Osteocyte (in vitro differentiated cells): Measurements from ENCODE around the gene SPTB. TPM values are rescaled to one million over a fixed set of nuclear protein-coding genes. Genes with fewer than 3 reads are reported as not detected.

Source experiments
- DNase-seq: peaks from one replicate; pipeline ENCODE4 v3.0.0; 2021; ENCODE audit warnings: mixed read lengths; ENCODE audit not compliant: unreplicated experiment; ENCODE audit errors: extremely low spot score
- H3K27ac Mint-ChIP-seq: one replicate; pipeline ENCODE4 v1.8.0; 2021; ENCODE audit warnings: mild to moderate bottlenecking, mixed read lengths; ENCODE audit not compliant: unreplicated experiment
- H3K27me3 Mint-ChIP-seq: one replicate; pipeline ENCODE4 v1.8.0; 2021; ENCODE audit warnings: mixed read lengths; ENCODE audit not compliant: unreplicated experiment
- H3K36me3 Mint-ChIP-seq: one replicate; pipeline ENCODE4 v1.8.0; 2021; ENCODE audit warnings: mixed read lengths; ENCODE audit not compliant: unreplicated experiment
- H3K4me1 Mint-ChIP-seq: one replicate; pipeline ENCODE4 v1.8.0; 2021; ENCODE audit warnings: mixed read lengths; ENCODE audit not compliant: unreplicated experiment
- H3K4me3 Mint-ChIP-seq: one replicate; pipeline ENCODE4 v1.8.0; 2021; ENCODE audit warnings: mild to moderate bottlenecking, moderate library complexity, mixed read lengths; ENCODE audit not compliant: unreplicated experiment
- H3K9me3 Mint-ChIP-seq: one replicate; pipeline ENCODE4 v1.8.0; 2021; ENCODE audit warnings: mixed read lengths; ENCODE audit not compliant: unreplicated experiment
- CTCF ChIP-seq: fragments of 200-600 bp; sonication (generic); IDR thresholded peaks from 2 replicates; pipeline ENCODE4 v1.5.0; 2021; ENCODE audit warnings: antibody characterized with exemption, mild to moderate bottlenecking, moderate library complexity
- total RNA-seq: library from RNA; stranded (reverse); gene quantifications from 2 replicates; pipeline ENCODE4 v1.2.1, GENCODE V29; 2021

The SPTB gene
- total RNA-seq, 1 donor from 2014 or later = 0.35 TPM

GRCh38 chr14:64910847-64911495 is 31.3 kb upstream of the SPTB start:
- no peaks in the 10 kb centered on the region for H3K9me3 Mint-ChIP-seq
- no peaks in the 10 kb centered on the region for H3K36me3 Mint-ChIP-seq
- peak; percentile 68 for TF ChIP-seq CTCF
- no peak overlapping the region for H3K27ac Mint-ChIP-seq
- H3K4me3 Mint-ChIP-seq = no peak overlapping the region
- peaks cover 18% of the 10 kb centered on the region for H3K4me1 Mint-ChIP-seq
- DNase-seq = no peak
- H3K27me3 Mint-ChIP-seq = peaks cover 40% of the 10 kb centered on the region

- Mint-ChIP-seq H3K36me3 (no peaks in the 10 kb centered on the region), H3K9me3 (no peaks in the 10 kb centered on the region)
- TF ChIP-seq CTCF = no peak
Observed at GRCh38 chr14:64906022-64906421, 26.3 kb upstream of the SPTB start.

GRCh38 chr14:64899958-64900357 is 20.3 kb upstream of the SPTB start:
- Mint-ChIP-seq H3K4me3 (no peak overlapping the region), H3K36me3 (no peaks in the 10 kb centered on the region), H3K4me1 (no peaks in the 10 kb centered on the region), H3K9me3 (no peaks in the 10 kb centered on the region), H3K27ac (no peak overlapping the region), H3K27me3 (peaks cover 43% of the 10 kb centered on the region)
- no peak for TF ChIP-seq CTCF
- DNase-seq = no peak

More at GRCh38 chr14:64906022-64906421, 26.3 kb upstream of the SPTB start:
- no peak overlapping the region for H3K27ac Mint-ChIP-seq
- H3K4me1 Mint-ChIP-seq = no peaks in the 10 kb centered on the region
- no peak for DNase-seq
- H3K4me3 Mint-ChIP-seq = no peak overlapping the region
- H3K27me3 Mint-ChIP-seq = peaks cover 46% of the 10 kb centered on the region

GRCh38 chr14:64891839-64892375 is 12.2 kb upstream of the SPTB start:
- Mint-ChIP-seq H3K27ac (no peak overlapping the region), H3K4me1 (no peaks in the 10 kb centered on the region), H3K9me3 (no peaks in the 10 kb centered on the region), H3K27me3 (peaks cover 43% of the 10 kb centered on the region), H3K4me3 (no peak overlapping the region), H3K36me3 (no peaks in the 10 kb centered on the region)
- peak; percentile 75 for TF ChIP-seq CTCF
- no peak for DNase-seq

GRCh38 chr14:64891173-64891838 is 11.6 kb upstream of the SPTB start:
- Mint-ChIP-seq H3K27ac (no peak overlapping the region), H3K27me3 (peaks cover 47% of the 10 kb centered on the region), H3K36me3 (no peaks in the 10 kb centered on the region), H3K4me1 (no peaks in the 10 kb centered on the region), H3K9me3 (no peaks in the 10 kb centered on the region), H3K4me3 (no peak overlapping the region)
- no peak for DNase-seq
- TF ChIP-seq CTCF = no peak
